Astrocyte of the cerebellum (primary cell): ENCODE results near the gene FGF2.
"Not testable (repeated sequence)": the region's sequence is repeated elsewhere in the genome, so short reads cannot be mapped to it uniquely, and the experiment has no call there.

Experiments used
- DNase-seq: peaks from one replicate; pipeline ENCODE4 v3.0.0-alpha.2; 2011; ENCODE audit warnings: low read depth
- H3K4me3 ChIP-seq: 2 replicates; pipeline ENCODE4 v1.5.1; 2011; ENCODE audit warnings: mild to moderate bottlenecking, low read depth, low read length, moderate library complexity
- CTCF ChIP-seq: IDR thresholded peaks from 2 replicates; pipeline ENCODE4 v1.5.1; 2012; ENCODE audit warnings: low read length, low read depth, moderate library complexity, mild to moderate bottlenecking; ENCODE audit errors: missing control alignments
- in situ Hi-C: cut with HindIII; loops from 2 replicates; pipeline ENCODE4 v1.10.0; 2017; ENCODE audit warnings: low sequenced_read_pairs

FGF2 gene

GRCh38 chr4:122865425-122865824 is 38.8 kb downstream of the FGF2 start:
- TF ChIP-seq CTCF = no peak
- no peak for DNase-seq
- in situ Hi-C loops = no loop called here
- no peak overlapping the region for H3K4me3 ChIP-seq

GRCh38 chr4:122868235-122868634 is 41.6 kb downstream of the FGF2 start:
- DNase-seq, in situ Hi-C loops, H3K4me3 ChIP-seq: not testable (repeated sequence)

GRCh38 chr4:122873146-122873545 is 46.5 kb downstream of the FGF2 start:
- TF ChIP-seq CTCF = no peak
- no peak for DNase-seq
- in situ Hi-C loops = no loop called here
- H3K4me3 ChIP-seq = no peak overlapping the region

- DNase-seq = peak; percentile 41
- TF ChIP-seq CTCF = no peak
- in situ Hi-C loops = no loop called here
- no peak overlapping the region for H3K4me3 ChIP-seq
Measured at GRCh38 chr4:122873821-122874593, 47.4 kb downstream of the FGF2 start.

GRCh38 chr4:122875949-122876348 is 49.3 kb downstream of the FGF2 start:
- TF ChIP-seq CTCF = no peak
- no peak for DNase-seq
- in situ Hi-C loops = no loop called here
- H3K4me3 ChIP-seq = no peak overlapping the region

GRCh38 chr4:122876456-122876855 is 49.8 kb downstream of the FGF2 start:
- in situ Hi-C loops = no loop called here
- no peak for TF ChIP-seq CTCF
- DNase-seq = no peak
- H3K4me3 ChIP-seq = no peak overlapping the region

- no peak for DNase-seq
- no peak overlapping the region for H3K4me3 ChIP-seq
- TF ChIP-seq CTCF = no peak
- in situ Hi-C loops = no loop called here
Measured at GRCh38 chr4:122879001-122879400, 52.4 kb downstream of the FGF2 start.
